Natural killer cell treated with Interleukin-12 subunit alpha and Interleukin-12 subunit beta and Interleukin-15 and Interleukin-18, amount 100 ng/mL, for 72 hours (primary cell): Measurements from ENCODE around the gene RALGPS2. TPM values are rescaled to one million over a fixed set of nuclear protein-coding genes. Genes with fewer than 3 reads are reported as not detected.
"Not testable (repeated sequence)": the region's sequence is repeated elsewhere in the genome, so short reads cannot be mapped to it uniquely, and the experiment has no call there.

Source experiments
- ATAC-seq, 2 donors: fragments of 150-1000 bp; cut with Tn5 transposase in 1 of 2; sonication (Bioruptor Pico), chemical (Tn5 transposase) in 1 of 2; 2 replicates each; pipeline ENCODE4 v1.10.0; 2021
- DNase-seq: peaks from one replicate; pipeline ENCODE4 v3.0.0; 2022; ENCODE audit warnings: low spot score
- H3K27ac Mint-ChIP-seq, 2 donors: 1 replicate in 1 of 2; 2 replicates in 1 of 2; pipeline ENCODE4 v1.8.0; 2022; ENCODE audit warnings: mixed read lengths in 2 of 2, mild to moderate bottlenecking in 1 of 2, moderate library complexity in 1 of 2
- H3K27me3 Mint-ChIP-seq, 2 donors: 1 replicate in 1 of 2; 2 replicates in 1 of 2; pipeline ENCODE4 v1.8.0; 2022; ENCODE audit warnings: mixed read lengths in 2 of 2
- H3K36me3 Mint-ChIP-seq: one replicate; pipeline ENCODE4 v1.8.0; 2022; ENCODE audit warnings: mixed read lengths
- H3K4me1 Mint-ChIP-seq, 2 donors: 1 replicate in 1 of 2; 2 replicates in 1 of 2; pipeline ENCODE4 v1.8.0; 2022; ENCODE audit warnings: low read depth in 2 of 2, mixed read lengths in 2 of 2, mild to moderate bottlenecking in 1 of 2
- H3K4me3 Mint-ChIP-seq: one replicate; pipeline ENCODE4 v1.8.0; 2022; ENCODE audit warnings: mixed read lengths
- H3K9me3 Mint-ChIP-seq: 2 replicates; pipeline ENCODE4 v1.8.0; 2022; ENCODE audit warnings: mixed read lengths
- total RNA-seq, 2 donors: library from RNA; stranded (reverse); gene quantifications; one replicate each; pipeline ENCODE4 v1.2.3, GENCODE V29; 2022

Gene RALGPS2
- total RNA-seq, 2 donors from 2014 or later: 2.4 to 3.8 TPM

GRCh38 chr1:178942285-178943198 lies 217.5 kb downstream of the RALGPS2 start:
- DNase-seq (no peak), ATAC-seq (peak; percentile 46 to 57)
- no peaks in the 10 kb centered on the region for H3K9me3 Mint-ChIP-seq
- H3K27ac Mint-ChIP-seq: no peak overlapping the region
- H3K36me3 Mint-ChIP-seq: no peaks in the 10 kb centered on the region
- H3K4me3 Mint-ChIP-seq: no peak overlapping the region
- peaks cover 0 to 7% of the 10 kb centered on the region in 2 donors for H3K4me1 Mint-ChIP-seq
- peaks cover 0 to 8% of the 10 kb centered on the region in 2 donors for H3K27me3 Mint-ChIP-seq

GRCh38 chr1:178944729-178945128 lies 219.7 kb downstream of the RALGPS2 start:
- peaks cover 0 to 7% of the 10 kb centered on the region in 2 donors for H3K4me1 Mint-ChIP-seq
- no peak overlapping the region for H3K4me3 Mint-ChIP-seq
- H3K27ac Mint-ChIP-seq: no peak overlapping the region
- H3K36me3 Mint-ChIP-seq: no peaks in the 10 kb centered on the region
- H3K9me3 Mint-ChIP-seq: no peaks in the 10 kb centered on the region
- peaks cover 0 to 13% of the 10 kb centered on the region in 2 donors for H3K27me3 Mint-ChIP-seq
- DNase-seq: no peak
- no peak for ATAC-seq

- no peak for DNase-seq
- H3K36me3 Mint-ChIP-seq: no peaks in the 10 kb centered on the region
- no peak overlapping the region for H3K27ac Mint-ChIP-seq
- no peak for ATAC-seq
- H3K27me3 Mint-ChIP-seq: peaks cover 0 to 13% of the 10 kb centered on the region in 2 donors
- H3K4me1 Mint-ChIP-seq: peaks cover 0 to 7% of the 10 kb centered on the region in 2 donors
- H3K9me3 Mint-ChIP-seq: no peaks in the 10 kb centered on the region
- H3K4me3 Mint-ChIP-seq: no peak overlapping the region
Measured at GRCh38 chr1:178945763-178946266, 220.8 kb downstream of the RALGPS2 start.

- Mint-ChIP-seq H3K4me1 (peaks cover 0 to 7% of the 10 kb centered on the region in 2 donors), H3K9me3 (no peaks in the 10 kb centered on the region), H3K4me3 (no peak overlapping the region), H3K27ac (no peak overlapping the region), H3K36me3 (no peaks in the 10 kb centered on the region), H3K27me3 (peaks cover 0 to 10% of the 10 kb centered on the region in 2 donors)
- ATAC-seq: no peak
- DNase-seq: no peak
Measured at GRCh38 chr1:178946416-178946815, 221.4 kb downstream of the RALGPS2 start.

GRCh38 chr1:178946855-178947676 lies 222.0 kb downstream of the RALGPS2 start:
- peaks cover 0 to 7% of the 10 kb centered on the region in 2 donors for H3K4me1 Mint-ChIP-seq
- no peaks in the 10 kb centered on the region for H3K9me3 Mint-ChIP-seq
- peaks cover 0 to 8% of the 10 kb centered on the region in 2 donors for H3K27me3 Mint-ChIP-seq
- H3K27ac Mint-ChIP-seq: no peak overlapping the region
- ATAC-seq (no peak), DNase-seq (no peak)
- no peak overlapping the region for H3K4me3 Mint-ChIP-seq
- H3K36me3 Mint-ChIP-seq: no peaks in the 10 kb centered on the region

- Mint-ChIP-seq H3K27ac (no peak overlapping the region), H3K4me3 (no peak overlapping the region), H3K4me1 (peaks cover 0 to 1% of the 10 kb centered on the region in 2 donors), H3K36me3 (no peaks in the 10 kb centered on the region), H3K9me3 (no peaks in the 10 kb centered on the region), H3K27me3 (peaks cover 0 to 5% of the 10 kb centered on the region in 2 donors)
- no peak for DNase-seq
- no peak for ATAC-seq
Measured at GRCh38 chr1:178947677-178947981, 222.6 kb downstream of the RALGPS2 start.

- no peak overlapping the region for H3K27ac Mint-ChIP-seq
- H3K4me3 Mint-ChIP-seq: no peak overlapping the region
- H3K4me1 Mint-ChIP-seq: no peaks in the 10 kb centered on the region
- ATAC-seq: no peak
- DNase-seq: no peak
- H3K9me3 Mint-ChIP-seq: no peaks in the 10 kb centered on the region
- no peaks in the 10 kb centered on the region for H3K36me3 Mint-ChIP-seq
- H3K27me3 Mint-ChIP-seq: peaks cover 0 to 5% of the 10 kb centered on the region in 2 donors
Measured at GRCh38 chr1:178948676-178949075, 223.6 kb downstream of the RALGPS2 start.

- not testable (repeated sequence) for H3K27me3 Mint-ChIP-seq, H3K9me3 Mint-ChIP-seq, ATAC-seq, H3K4me3 Mint-ChIP-seq, H3K4me1 Mint-ChIP-seq, DNase-seq, H3K36me3 Mint-ChIP-seq, H3K27ac Mint-ChIP-seq
Measured at GRCh38 chr1:178949866-178950265, 224.8 kb downstream of the RALGPS2 start.

- Mint-ChIP-seq H3K27ac (no peak overlapping the region), H3K4me3 (no peak overlapping the region), H3K36me3 (no peaks in the 10 kb centered on the region), H3K27me3 (peaks cover 0 to 5% of the 10 kb centered on the region in 2 donors), H3K9me3 (no peaks in the 10 kb centered on the region), H3K4me1 (no peaks in the 10 kb centered on the region)
- DNase-seq (no peak), ATAC-seq (no peak)
Measured at GRCh38 chr1:178951600-178951999, 226.6 kb downstream of the RALGPS2 start.

GRCh38 chr1:178953034-178953433 lies 228.0 kb downstream of the RALGPS2 start:
- ATAC-seq (no peak), DNase-seq (no peak)
- Mint-ChIP-seq H3K27ac (no peak overlapping the region), H3K9me3 (no peaks in the 10 kb centered on the region), H3K27me3 (peaks cover 0 to 4% of the 10 kb centered on the region in 2 donors), H3K4me3 (no peak overlapping the region), H3K36me3 (no peaks in the 10 kb centered on the region), H3K4me1 (no peaks in the 10 kb centered on the region)

- Mint-ChIP-seq H3K27ac (no peak overlapping the region), H3K9me3 (no peaks in the 10 kb centered on the region)
Measured at GRCh38 chr1:178953538-178954324, 228.7 kb downstream of the RALGPS2 start.

GRCh38 chr1:178954325-178954690 lies 229.3 kb downstream of the RALGPS2 start:
- Mint-ChIP-seq H3K9me3 (no peaks in the 10 kb centered on the region), H3K36me3 (no peaks in the 10 kb centered on the region), H3K4me3 (no peak overlapping the region), H3K27ac (no peak overlapping the region), H3K27me3 (no peaks in the 10 kb centered on the region), H3K4me1 (no peaks in the 10 kb centered on the region)
- ATAC-seq (no peak), DNase-seq (no peak)

More at GRCh38 chr1:178953538-178954324, 228.7 kb downstream of the RALGPS2 start:
- H3K4me1 Mint-ChIP-seq: no peaks in the 10 kb centered on the region
- ATAC-seq (peak in 1 of 2 donors; percentile 30), DNase-seq (no peak)
- H3K27me3 Mint-ChIP-seq: no peaks in the 10 kb centered on the region
- H3K36me3 Mint-ChIP-seq: no peaks in the 10 kb centered on the region
- H3K4me3 Mint-ChIP-seq: no peak overlapping the region

- Mint-ChIP-seq H3K9me3 (no peaks in the 10 kb centered on the region), H3K27me3 (no peaks in the 10 kb centered on the region), H3K4me3 (no peak overlapping the region), H3K4me1 (no peaks in the 10 kb centered on the region), H3K27ac (no peak overlapping the region), H3K36me3 (no peaks in the 10 kb centered on the region)
- ATAC-seq (no peak), DNase-seq (no peak)
Measured at GRCh38 chr1:178954937-178955336, 229.9 kb downstream of the RALGPS2 start.
